ENCODE results near the gene ABCC6. TPM values are rescaled to one million over a fixed set of nuclear protein-coding genes. Genes with fewer than 3 reads are reported as not detected.

The ABCC6 gene
- polyA plus RNA-seq, 1 donor from 2014 or later: not detected

- Histone ChIP-seq H3K9me2 (ENCODE audit: insufficient read depth, low read length) (no peaks in the 10 kb centered on the region), H3K9ac (ENCODE audit: low read length) (no peak overlapping the region), H3K79me2 (replicated peaks; ENCODE audit: insufficient read depth, low read length) (no peaks in the 10 kb centered on the region), H3K4me2 (ENCODE audit: low read length) (no peak overlapping the region), H3K27ac (ENCODE audit: low read length) (no peak overlapping the region), H3K4me3 (ENCODE audit: low read length) (no peak overlapping the region), H2AFZ (ENCODE audit: low read depth, low read length) (no peak overlapping the region), H3K27me3 (ENCODE audit: insufficient read depth, low read depth, low read length) (no peaks in the 10 kb centered on the region), H3F3A (ENCODE audit: insufficient read depth, low read length, poor library complexity, severe bottlenecking) (no peaks in the 10 kb centered on the region), H4K20me1 (ENCODE audit: insufficient read depth) (no peaks in the 10 kb centered on the region), H3K9me3 (ENCODE audit: low read length) (no peaks in the 10 kb centered on the region), H3K36me3 (ENCODE audit: insufficient read depth, low read length) (no peaks in the 10 kb centered on the region)
- TF ChIP-seq MXI1 (conservative IDR thresholded peaks at IDR 0.05; ENCODE audit: poor library complexity, severe bottlenecking) (no peak), EZH2 (IDR thresholded peaks at IDR 0.05; ENCODE audit: borderline replicate concordance, insufficient read depth, low read length, poor library complexity, severe bottlenecking) (no peak), RAD21 (conservative IDR thresholded peaks at IDR 0.05) (no peak), EP300 (conservative IDR thresholded peaks at IDR 0.05; ENCODE audit: poor library complexity, severe bottlenecking) (no peak), TAF1 (IDR thresholded peaks at IDR 0.05; ENCODE audit: low read depth) (no peak), SMC3 (conservative IDR thresholded peaks at IDR 0.05; ENCODE audit: poor library complexity) (no peak)
- TF ChIP-seq, protein P1, sequence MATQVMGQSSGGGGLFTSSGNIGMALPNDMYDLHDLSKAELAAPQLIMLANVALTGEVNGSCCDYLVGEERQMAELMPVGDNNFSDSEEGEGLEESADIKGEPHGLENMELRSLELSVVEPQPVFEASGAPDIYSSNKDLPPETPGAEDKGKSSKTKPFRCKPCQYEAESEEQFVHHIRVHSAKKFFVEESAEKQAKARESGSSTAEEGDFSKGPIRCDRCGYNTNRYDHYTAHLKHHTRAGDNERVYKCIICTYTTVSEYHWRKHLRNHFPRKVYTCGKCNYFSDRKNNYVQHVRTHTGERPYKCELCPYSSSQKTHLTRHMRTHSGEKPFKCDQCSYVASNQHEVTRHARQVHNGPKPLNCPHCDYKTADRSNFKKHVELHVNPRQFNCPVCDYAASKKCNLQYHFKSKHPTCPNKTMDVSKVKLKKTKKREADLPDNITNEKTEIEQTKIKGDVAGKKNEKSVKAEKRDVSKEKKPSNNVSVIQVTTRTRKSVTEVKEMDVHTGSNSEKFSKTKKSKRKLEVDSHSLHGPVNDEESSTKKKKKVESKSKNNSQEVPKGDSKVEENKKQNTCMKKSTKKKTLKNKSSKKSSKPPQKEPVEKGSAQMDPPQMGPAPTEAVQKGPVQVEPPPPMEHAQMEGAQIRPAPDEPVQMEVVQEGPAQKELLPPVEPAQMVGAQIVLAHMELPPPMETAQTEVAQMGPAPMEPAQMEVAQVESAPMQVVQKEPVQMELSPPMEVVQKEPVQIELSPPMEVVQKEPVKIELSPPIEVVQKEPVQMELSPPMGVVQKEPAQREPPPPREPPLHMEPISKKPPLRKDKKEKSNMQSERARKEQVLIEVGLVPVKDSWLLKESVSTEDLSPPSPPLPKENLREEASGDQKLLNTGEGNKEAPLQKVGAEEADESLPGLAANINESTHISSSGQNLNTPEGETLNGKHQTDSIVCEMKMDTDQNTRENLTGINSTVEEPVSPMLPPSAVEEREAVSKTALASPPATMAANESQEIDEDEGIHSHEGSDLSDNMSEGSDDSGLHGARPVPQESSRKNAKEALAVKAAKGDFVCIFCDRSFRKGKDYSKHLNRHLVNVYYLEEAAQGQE (IDR thresholded peaks at IDR 0.05; ENCODE audit: borderline replicate concordance): no peak
Observed at GRCh38 chr16:16118337-16118736, 105.0 kb downstream of the ABCC6 start.

DNA sequence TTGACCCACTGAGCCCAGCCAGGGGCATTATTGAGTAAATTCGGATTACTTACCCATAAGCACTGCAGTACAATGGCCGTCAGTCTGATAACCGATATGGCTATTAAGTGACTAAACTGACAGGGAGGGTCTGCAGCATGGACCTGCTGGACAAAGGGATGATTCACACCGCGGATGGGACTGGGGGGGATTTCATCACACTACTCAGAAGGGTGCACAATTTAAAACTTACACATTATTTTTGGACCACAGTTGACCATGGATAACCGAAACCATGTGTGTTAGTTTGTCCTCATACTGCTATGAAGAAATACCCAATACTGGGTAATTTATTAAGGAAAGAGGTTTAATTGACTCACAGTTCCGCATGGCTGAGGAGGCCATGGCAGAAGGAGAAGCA lies 106.5 kb downstream of the ABCC6 start:
- Histone ChIP-seq H3F3A (ENCODE audit: insufficient read depth, low read length, poor library complexity, severe bottlenecking) (no peaks in the 10 kb centered on the region), H3K27me3 (ENCODE audit: insufficient read depth, low read depth, low read length) (no peaks in the 10 kb centered on the region), H3K27ac (ENCODE audit: low read length) (no peak overlapping the region), H3K79me2 (replicated peaks; ENCODE audit: insufficient read depth, low read length) (no peaks in the 10 kb centered on the region), H2AFZ (ENCODE audit: low read depth, low read length) (no peak overlapping the region), H3K9me2 (ENCODE audit: insufficient read depth, low read length) (no peaks in the 10 kb centered on the region), H3K36me3 (ENCODE audit: insufficient read depth, low read length) (no peaks in the 10 kb centered on the region), H4K20me1 (ENCODE audit: insufficient read depth) (no peaks in the 10 kb centered on the region), H3K4me2 (ENCODE audit: low read length) (no peak overlapping the region), H3K4me3 (ENCODE audit: low read length) (no peak overlapping the region), H3K9me3 (ENCODE audit: low read length) (no peaks in the 10 kb centered on the region), H3K9ac (ENCODE audit: low read length) (no peak overlapping the region)
- TF ChIP-seq, protein P2, sequence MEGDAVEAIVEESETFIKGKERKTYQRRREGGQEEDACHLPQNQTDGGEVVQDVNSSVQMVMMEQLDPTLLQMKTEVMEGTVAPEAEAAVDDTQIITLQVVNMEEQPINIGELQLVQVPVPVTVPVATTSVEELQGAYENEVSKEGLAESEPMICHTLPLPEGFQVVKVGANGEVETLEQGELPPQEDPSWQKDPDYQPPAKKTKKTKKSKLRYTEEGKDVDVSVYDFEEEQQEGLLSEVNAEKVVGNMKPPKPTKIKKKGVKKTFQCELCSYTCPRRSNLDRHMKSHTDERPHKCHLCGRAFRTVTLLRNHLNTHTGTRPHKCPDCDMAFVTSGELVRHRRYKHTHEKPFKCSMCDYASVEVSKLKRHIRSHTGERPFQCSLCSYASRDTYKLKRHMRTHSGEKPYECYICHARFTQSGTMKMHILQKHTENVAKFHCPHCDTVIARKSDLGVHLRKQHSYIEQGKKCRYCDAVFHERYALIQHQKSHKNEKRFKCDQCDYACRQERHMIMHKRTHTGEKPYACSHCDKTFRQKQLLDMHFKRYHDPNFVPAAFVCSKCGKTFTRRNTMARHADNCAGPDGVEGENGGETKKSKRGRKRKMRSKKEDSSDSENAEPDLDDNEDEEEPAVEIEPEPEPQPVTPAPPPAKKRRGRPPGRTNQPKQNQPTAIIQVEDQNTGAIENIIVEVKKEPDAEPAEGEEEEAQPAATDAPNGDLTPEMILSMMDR (IDR thresholded peaks at IDR 0.05; ENCODE audit: poor library complexity, severe bottlenecking): no peak
- no peak for TF ChIP-seq EP300 (conservative IDR thresholded peaks at IDR 0.05; ENCODE audit: poor library complexity, severe bottlenecking)
- no peak for TF ChIP-seq MXI1 (conservative IDR thresholded peaks at IDR 0.05; ENCODE audit: poor library complexity, severe bottlenecking)
- TF ChIP-seq EZH2 (IDR thresholded peaks at IDR 0.05; ENCODE audit: borderline replicate concordance, insufficient read depth, low read length, poor library complexity, severe bottlenecking): no peak

DNA sequence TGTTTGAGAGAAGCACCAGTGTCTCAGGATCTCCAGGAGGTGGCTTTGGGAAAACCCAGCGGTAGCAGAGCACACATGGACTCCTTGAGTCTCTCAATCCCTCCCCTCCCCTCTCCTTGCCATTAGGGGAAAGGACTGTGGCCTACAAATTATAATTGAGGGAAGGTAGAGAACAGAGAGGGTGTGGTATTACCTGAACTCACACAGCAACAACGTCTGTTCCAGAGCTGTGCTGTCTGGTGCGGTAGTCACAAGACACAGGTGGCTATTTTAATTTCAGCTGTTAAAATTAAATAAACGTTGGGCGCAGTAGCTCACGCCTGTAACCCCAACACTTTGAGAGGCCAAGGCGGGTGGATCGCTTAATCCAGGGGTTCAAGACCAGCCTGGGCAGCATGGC lies 110.2 kb downstream of the ABCC6 start:
- Histone ChIP-seq H3K4me2 (ENCODE audit: low read length) (no peak overlapping the region), H2AFZ (ENCODE audit: low read depth, low read length) (no peak overlapping the region), H3K36me3 (ENCODE audit: insufficient read depth, low read length) (no peaks in the 10 kb centered on the region), H3K27me3 (ENCODE audit: insufficient read depth, low read depth, low read length) (no peaks in the 10 kb centered on the region), H3F3A (ENCODE audit: insufficient read depth, low read length, poor library complexity, severe bottlenecking) (no peaks in the 10 kb centered on the region), H3K9me2 (ENCODE audit: insufficient read depth, low read length) (no peaks in the 10 kb centered on the region), H3K9ac (ENCODE audit: low read length) (no peak overlapping the region), H3K79me2 (replicated peaks; ENCODE audit: insufficient read depth, low read length) (no peaks in the 10 kb centered on the region), H3K9me3 (ENCODE audit: low read length) (no peaks in the 10 kb centered on the region), H4K20me1 (ENCODE audit: insufficient read depth) (no peaks in the 10 kb centered on the region), H3K4me3 (ENCODE audit: low read length) (no peak overlapping the region), H3K27ac (ENCODE audit: low read length) (no peak overlapping the region)
- no peak for TF ChIP-seq EZH2 (IDR thresholded peaks at IDR 0.05; ENCODE audit: borderline replicate concordance, insufficient read depth, low read length, poor library complexity, severe bottlenecking)
- no peak for TF ChIP-seq RAD21 (conservative IDR thresholded peaks at IDR 0.05)
- no peak for TF ChIP-seq MXI1 (conservative IDR thresholded peaks at IDR 0.05; ENCODE audit: poor library complexity, severe bottlenecking)

Measured in neural cell (in vitro differentiated cells).